H1 (cell line): ENCODE results near the gene LYPD3. TPM values are rescaled to one million over a fixed set of nuclear protein-coding genes. Genes with fewer than 3 reads are reported as not detected.

ENCODE experiments used
- CTCF ChIA-PET: fragments of 300-600 bp; sonication (Branson Sonifier 250); formaldehyde crosslinking; loops from one replicate; lab custom pipeline; 2021; ENCODE audit not compliant: partially characterized antibody; lab: Charles Lee
- POLR2A ChIA-PET: fragments of 300-600 bp; sonication (Branson Sonifier 250); formaldehyde crosslinking; loops from one replicate; lab custom pipeline; 2021; ENCODE audit warnings: inconsistent platforms; ENCODE audit not compliant: partially characterized antibody; lab: Charles Lee
- DNase-seq, 2 experiments: peaks; one replicate each; pipeline versions ENCODE4 v3.0.0 to v3.0.0-alpha.2; 2010 to 2022; ENCODE audit warnings: low spot score in 2 of 2, low read depth in 1 of 2, mixed read lengths in 1 of 2
- FAIRE-seq: peaks from 2 replicates; lab custom pipeline; 2011; peaks lifted over from hg19 to GRCh38; lab: Jason Lieb, UNC
- H2AFZ ChIP-seq: 2 replicates; pipeline ENCODE4 v1.8.1; 2012; ENCODE audit warnings: low read length, inconsistent platforms
- H2AK5ac ChIP-seq: 2 replicates; pipeline ENCODE4 v1.6.1; 2013; ENCODE audit warnings: low read depth, low read length
- H2BK120ac ChIP-seq: replicated peaks from 2 replicates; pipeline ENCODE3; 2013; ENCODE audit warnings: low read depth, low read length, inconsistent platforms
- H2BK12ac ChIP-seq: 2 replicates; pipeline ENCODE4 v1.6.1; 2013; ENCODE audit warnings: low read depth, low read length
- H2BK15ac ChIP-seq: 2 replicates; pipeline ENCODE4 v1.6.1; 2013; ENCODE audit warnings: low read length
- H2BK20ac ChIP-seq: 2 replicates; pipeline ENCODE4 v1.6.1; 2013; ENCODE audit warnings: low read length
- H2BK5ac ChIP-seq: 2 replicates; pipeline ENCODE4 v1.6.1; 2013; ENCODE audit warnings: low read depth, low read length
- H3K14ac ChIP-seq: 2 replicates; pipeline ENCODE4 v1.6.1; 2013; ENCODE audit warnings: inconsistent platforms; ENCODE audit not compliant: insufficient read length
- H3K18ac ChIP-seq: 2 replicates; pipeline ENCODE4 v1.6.1; 2013; ENCODE audit warnings: low read length; ENCODE audit errors: extremely low read depth
- H3K23ac ChIP-seq: 2 replicates; pipeline ENCODE4 v1.6.1; 2013; ENCODE audit warnings: inconsistent platforms; ENCODE audit not compliant: insufficient read length
- H3K23me2 ChIP-seq: 2 replicates; pipeline ENCODE4 v1.6.1; 2013; ENCODE audit warnings: low read depth, low read length
- H3K27ac ChIP-seq: 2 replicates; pipeline ENCODE4 v1.6.1; 2011; ENCODE audit warnings: low read depth, low read length, inconsistent platforms
- H3K27me3 ChIP-seq, 4 experiments: replicated peaks in 1 of 4; 1 replicate in 1 of 4; 2 replicates in 3 of 4; pipeline versions ENCODE4 v1.6.1 to v1.8.1; 2011 to 2013; ENCODE audit warnings: low read length in 3 of 4, mild to moderate bottlenecking in 3 of 4, inconsistent platforms in 2 of 4, mixed read lengths in 2 of 4, moderate library complexity in 1 of 4; ENCODE audit not compliant: control insufficient read depth in 3 of 4, insufficient read depth in 3 of 4; ENCODE audit errors: extremely low read depth in 1 of 4
- H3K36me3 ChIP-seq, 4 experiments: 2 replicates each; pipeline versions ENCODE4 v1.6.1 to v1.8.1; 2011 to 2013; ENCODE audit warnings: mild to moderate bottlenecking in 4 of 4, low read length in 3 of 4, moderate library complexity in 2 of 4, control low read depth in 1 of 4, inconsistent platforms in 1 of 4; ENCODE audit not compliant: insufficient read depth in 4 of 4, control insufficient read depth in 2 of 4
- H3K4ac ChIP-seq: replicated peaks from 2 replicates; pipeline ENCODE3; 2013; ENCODE audit warnings: low read length, low read depth, mixed read lengths, inconsistent platforms; ENCODE audit not compliant: insufficient read length
- H3K4me1 ChIP-seq, 4 experiments: replicated peaks in 1 of 4; 1 replicate in 1 of 4; 2 replicates in 3 of 4; pipeline versions ENCODE4 v1.6.1 to v1.8.1; 2011 to 2013; ENCODE audit warnings: low read length in 3 of 4, inconsistent platforms in 2 of 4, mixed read lengths in 1 of 4; ENCODE audit not compliant: insufficient read depth in 4 of 4, control insufficient read depth in 3 of 4
- H3K4me2 ChIP-seq, 2 experiments: 2 replicates each; pipeline versions ENCODE4 v1.6.1 to v1.8.1; 2011 to 2013; ENCODE audit warnings: low read depth in 2 of 2, low read length in 2 of 2, control low read depth in 1 of 2, inconsistent platforms in 1 of 2, mild to moderate bottlenecking in 1 of 2; ENCODE audit not compliant: insufficient read depth in 1 of 2
- H3K4me3 ChIP-seq, 4 experiments: fragments of 200-600, 300-600 bp in 1 of 4; sonication (generic), shearing (Covaris generic), sonication (Bioruptor Twin) in 1 of 4; 2 replicates each; pipeline versions ENCODE4 v1.5.1 to v1.8.1; 2011 to 2016; ENCODE audit warnings: low read length in 4 of 4, low read depth in 3 of 4, control low read depth in 2 of 4, inconsistent platforms in 2 of 4, mild to moderate bottlenecking in 2 of 4, mixed read lengths in 1 of 4, moderate library complexity in 1 of 4; ENCODE audit not compliant: insufficient read depth in 2 of 4; ENCODE audit errors: extremely low read depth in 1 of 4
- H3K56ac ChIP-seq: replicated peaks from 2 replicates; pipeline ENCODE3; 2013; ENCODE audit warnings: low read depth, mild to moderate bottlenecking, mixed read lengths, low read length, inconsistent platforms; ENCODE audit not compliant: insufficient read length
- H3K79me1 ChIP-seq: 2 replicates; pipeline ENCODE4 v1.6.1; 2013; ENCODE audit warnings: low read depth, low read length, control low read depth
- H3K79me2 ChIP-seq, 2 experiments: 2 replicates each; pipeline versions ENCODE4 v1.6.1 to v1.8.1; 2012 to 2013; ENCODE audit warnings: low read length in 2 of 2, mild to moderate bottlenecking in 2 of 2, inconsistent platforms in 1 of 2; ENCODE audit not compliant: insufficient read depth in 2 of 2, control insufficient read depth in 1 of 2
- H3K9ac ChIP-seq, 4 experiments: replicated peaks in 1 of 4; 1 replicate in 1 of 4; 2 replicates in 3 of 4; pipeline versions ENCODE4 v1.6.1 to v1.8.1; 2011 to 2013; ENCODE audit warnings: low read depth in 3 of 4, low read length in 3 of 4, control low read depth in 2 of 4, mild to moderate bottlenecking in 2 of 4, moderate library complexity in 2 of 4, inconsistent platforms in 1 of 4; ENCODE audit errors: extremely low read depth in 1 of 4
- H3K9me3 ChIP-seq, 2 experiments: 2 replicates each; pipeline versions ENCODE4 v1.6.1 to v1.8.1; 2012 to 2013; ENCODE audit warnings: mild to moderate bottlenecking in 2 of 2, moderate library complexity in 2 of 2, control low read depth in 1 of 2, inconsistent platforms in 1 of 2, low read depth in 1 of 2, low read length in 1 of 2, mixed read lengths in 1 of 2; ENCODE audit not compliant: insufficient read depth in 2 of 2
- H4K20me1 ChIP-seq, 2 experiments: replicated peaks in 1 of 2; 2 replicates each; pipeline versions ENCODE3 to v1.8.1; 2011 to 2013; ENCODE audit warnings: inconsistent platforms in 2 of 2, low read length in 2 of 2, mild to moderate bottlenecking in 1 of 2; ENCODE audit not compliant: insufficient read depth in 2 of 2, control insufficient read depth in 1 of 2
- H4K5ac ChIP-seq: 2 replicates; pipeline ENCODE4 v1.6.1; 2013; ENCODE audit warnings: low read length, low read depth, mixed read lengths, inconsistent platforms; ENCODE audit not compliant: insufficient read length
- H4K8ac ChIP-seq: 2 replicates; pipeline ENCODE4 v1.8.0; 2013; ENCODE audit warnings: mild to moderate bottlenecking, moderate library complexity, low read length, inconsistent platforms; ENCODE audit not compliant: insufficient read depth; ENCODE audit errors: extremely low read depth
- H4K91ac ChIP-seq: replicated peaks from 2 replicates; pipeline ENCODE3; 2013; ENCODE audit warnings: low read length, mixed read lengths, inconsistent platforms; ENCODE audit not compliant: insufficient read length
- WGBS, 2 experiments: shearing (Covaris generic) in 1 of 2; methylation state at CpG; one replicate each; pipeline versions ENCODE4 v1.1.6 to v1.1.7; 2013 to 2015; ENCODE audit warnings: low lambda C conversion rate in 2 of 2, mixed read lengths in 2 of 2, inconsistent platforms in 1 of 2, low coverage in 1 of 2, missing lambda C conversion rate in 1 of 2; ENCODE audit not compliant: insufficient replicate concordance in 2 of 2, insufficient coverage in 1 of 2, insufficient read length in 1 of 2; ENCODE audit errors: extremely low coverage in 1 of 2, missing lambda C conversion rate in 1 of 2; 5-methylcytosine and 5-hydroxymethylcytosine counted together
- polyA plus RNA-seq, 7 experiments: library from polyadenylated mRNA; depleted of rRNA in 3 of 7; stranded (reverse) in 5 of 7; unstranded in 2 of 7; fragments of >200 nt in 5 of 7; fragments of 200-250 nt in 2 of 7; gene quantifications; 1 replicate in 5 of 7; 2 replicates in 1 of 7; 4 replicates in 1 of 7; pipeline versions ENCODE4 v1.2.1 to v1.2.3, GENCODE V29; 2011 to 2013; ENCODE audit warnings: missing spikeins in 2 of 7, mixed read lengths in 2 of 7
- total RNA-seq: library from RNA; stranded (reverse); fragmentation: NEBNext Ultra II Directional; extraction: Animal tissue kit (Norgen Biotek cat#: 25700); gene quantifications from 2 replicates; pipeline ENCODE4 v1.2.1, GENCODE V29; 2021

LYPD3 gene
- total and polyA plus RNA-seq, 2 of the 8 experiments (the other 6 are each of a cell fraction or from before 2014, with no cell fraction given) = 4.1 to 16.4 TPM

DNA sequence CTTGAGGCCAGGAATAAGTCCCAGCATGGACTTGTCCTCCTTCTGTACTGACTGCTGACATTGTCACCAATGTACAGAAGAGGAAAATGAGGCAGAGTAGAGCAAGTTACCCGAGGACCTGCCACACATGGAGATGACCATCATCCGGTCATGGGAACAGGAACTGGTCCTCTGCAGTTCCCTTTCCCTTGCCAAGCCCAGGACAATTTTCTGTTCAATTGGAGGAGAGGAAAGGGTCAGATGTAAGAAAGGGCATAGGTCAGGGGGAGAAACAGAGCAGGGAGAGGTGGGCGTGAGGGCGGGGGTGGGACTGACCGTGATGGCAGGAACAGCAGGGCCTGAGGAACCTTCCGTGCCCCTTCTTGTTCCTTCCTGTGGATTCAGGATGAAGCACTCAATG lies 20.5 kb upstream of the LYPD3 start:
- Histone ChIP-seq H4K91ac (no peak overlapping the region), H3K79me1 (no peaks in the 10 kb centered on the region), H3K4me1 (no peaks in the 10 kb centered on the region), H4K20me1 (no peaks in the 10 kb centered on the region), H3K18ac (no peak overlapping the region), H2BK120ac (no peak overlapping the region), H3K4ac (no peak overlapping the region), H3K9me3 (no peaks in the 10 kb centered on the region), H3K23me2 (no peaks in the 10 kb centered on the region; the same call in 1 of the 2 replicates), H2BK5ac (no peak overlapping the region), H4K8ac (no peak overlapping the region; the same call in 1 of the 2 replicates), H3K27me3 (no peaks in the 10 kb centered on the region), H2BK20ac (no peak overlapping the region), H2BK12ac (no peak overlapping the region), H3K14ac (no peak overlapping the region), H3K4me3 (no peak overlapping the region), H3K79me2 (no peaks in the 10 kb centered on the region), H3K56ac (no peak overlapping the region), H3K23ac (no peak overlapping the region), H3K9ac (no peak overlapping the region), H2AK5ac (no peak overlapping the region), H2BK15ac (no peak overlapping the region), H2AFZ (no peak overlapping the region), H3K4me2 (no peak overlapping the region), H4K5ac (no peak overlapping the region), H3K27ac (no peak overlapping the region), H3K36me3 (no peaks in the 10 kb centered on the region)
- POLR2A ChIA-PET = no interaction called here
- CTCF ChIA-PET = interaction anchor here (0.8 kb wide), 1 partner anchor 39 kb away, joined by 3 read pairs; no protein-coding TSS in a partner anchor
- 87% methylated on average over 3 of the region's 6 CpGs; no CpG with 5 or more reads in 1 of the 2 experiments for WGBS, 2 experiments
- no peak for FAIRE-seq
- no peak for DNase-seq
